Body of pancreas (tissue), 4 donors: ENCODE measurements around the gene MRPS18A.

ENCODE experiments used
- POLR2A ChIP-seq, 3 donors: fragments of 450-650 bp; IDR thresholded peaks; one replicate each; pipeline ENCODE4 v1.6.1; 2016; ENCODE audit warnings: antibody characterized with exemption in 3 of 3, mild to moderate bottlenecking in 2 of 3
- TF ChIP-seq, protein P1 (sequence below), 7 experiments: fragments of 450-650 bp in 4 of 7; fragments of 200-600 bp in 3 of 7; sonication (generic) in 3 of 7; IDR thresholded peaks; one replicate each; pipeline ENCODE4 v1.5.1; 2016 to 2019; ENCODE audit warnings: antibody characterized with exemption in 7 of 7

- TF ChIP-seq, protein P1, sequence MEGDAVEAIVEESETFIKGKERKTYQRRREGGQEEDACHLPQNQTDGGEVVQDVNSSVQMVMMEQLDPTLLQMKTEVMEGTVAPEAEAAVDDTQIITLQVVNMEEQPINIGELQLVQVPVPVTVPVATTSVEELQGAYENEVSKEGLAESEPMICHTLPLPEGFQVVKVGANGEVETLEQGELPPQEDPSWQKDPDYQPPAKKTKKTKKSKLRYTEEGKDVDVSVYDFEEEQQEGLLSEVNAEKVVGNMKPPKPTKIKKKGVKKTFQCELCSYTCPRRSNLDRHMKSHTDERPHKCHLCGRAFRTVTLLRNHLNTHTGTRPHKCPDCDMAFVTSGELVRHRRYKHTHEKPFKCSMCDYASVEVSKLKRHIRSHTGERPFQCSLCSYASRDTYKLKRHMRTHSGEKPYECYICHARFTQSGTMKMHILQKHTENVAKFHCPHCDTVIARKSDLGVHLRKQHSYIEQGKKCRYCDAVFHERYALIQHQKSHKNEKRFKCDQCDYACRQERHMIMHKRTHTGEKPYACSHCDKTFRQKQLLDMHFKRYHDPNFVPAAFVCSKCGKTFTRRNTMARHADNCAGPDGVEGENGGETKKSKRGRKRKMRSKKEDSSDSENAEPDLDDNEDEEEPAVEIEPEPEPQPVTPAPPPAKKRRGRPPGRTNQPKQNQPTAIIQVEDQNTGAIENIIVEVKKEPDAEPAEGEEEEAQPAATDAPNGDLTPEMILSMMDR (IDR thresholded peaks at IDR 0.05), result no peak
- TF ChIP-seq POLR2A (IDR thresholded peaks at IDR 0.05), result no peak
Observed at GRCh38 chr6:43648248-43648647, 39.3 kb downstream of the MRPS18A start.
